Hematopoietic multipotent progenitor cell treated with erythropoietin and hydrocortisone succinate and interleukin-3 and kit ligand, for 6 days (in vitro differentiated cells): ENCODE measurements around the gene CNST.
"Not testable (repeated sequence)": the region's sequence is repeated elsewhere in the genome, so short reads cannot be mapped to it uniquely, and the experiment has no call there.

Experiments used
- DNase-seq: peaks from one replicate; pipeline ENCODE4 v3.0.0-alpha.2; 2015

Gene CNST

GRCh38 chr1:246624091-246624490 lies 57.8 kb downstream of the CNST start:
- no peak for DNase-seq

- DNase-seq, result no peak
Measured at GRCh38 chr1:246629030-246629429, 62.8 kb downstream of the CNST start.

GRCh38 chr1:246629976-246630375 lies 63.7 kb downstream of the CNST start:
- DNase-seq, result no peak

- no peak for DNase-seq
Measured at GRCh38 chr1:246631426-246631825, 65.2 kb downstream of the CNST start.

GRCh38 chr1:246632281-246633168 lies 66.3 kb downstream of the CNST start:
- no peak for DNase-seq

GRCh38 chr1:246634659-246635058 lies 68.4 kb downstream of the CNST start:
- DNase-seq, result not testable (repeated sequence)

GRCh38 chr1:246638941-246639655 lies 72.8 kb downstream of the CNST start:
- no peak for DNase-seq

GRCh38 chr1:246639732-246640131 lies 73.5 kb downstream of the CNST start:
- DNase-seq, result no peak

GRCh38 chr1:246640747-246641146 lies 74.5 kb downstream of the CNST start:
- no peak for DNase-seq

GRCh38 chr1:246641394-246641793 lies 75.1 kb downstream of the CNST start:
- no peak for DNase-seq

GRCh38 chr1:246642719-246643118 lies 76.5 kb downstream of the CNST start:
- DNase-seq, result no peak

GRCh38 chr1:246647113-246647512 lies 80.9 kb downstream of the CNST start:
- peak; percentile 16 for DNase-seq

- DNase-seq, result no peak
Measured at GRCh38 chr1:246647513-246647912, 81.3 kb downstream of the CNST start.

GRCh38 chr1:246651012-246651695 lies 84.9 kb downstream of the CNST start:
- peak; percentile 6 for DNase-seq

GRCh38 chr1:246658567-246658966 lies 92.3 kb downstream of the CNST start:
- DNase-seq, result peak; percentile 64

- DNase-seq, result no peak
Measured at GRCh38 chr1:246659594-246660140, 93.4 kb downstream of the CNST start.

- no peak for DNase-seq
Measured at GRCh38 chr1:246661451-246661850, 95.2 kb downstream of the CNST start.

- DNase-seq, result no peak
Measured at GRCh38 chr1:246667773-246668172, 101.5 kb downstream of the CNST start.

- DNase-seq, result no peak
Measured at GRCh38 chr1:246669659-246670058, 103.4 kb downstream of the CNST start.

- DNase-seq, result no peak
Measured at GRCh38 chr1:246674049-246674448, 107.8 kb downstream of the CNST start.

- DNase-seq, result no peak
Measured at GRCh38 chr1:246677842-246678241, 111.6 kb downstream of the CNST start.

GRCh38 chr1:246678816-246679793 lies 112.8 kb downstream of the CNST start:
- DNase-seq, result no peak
